Stimulated activated CD4-positive, alpha-beta T cell treated with anti-CD3 and anti-CD28 coated beads, Interleukin-15, amount 100 ng/mL, for 24 hours (primary cell): ENCODE measurements around the gene YBX2.

Source experiments
- DNase-seq: peaks from one replicate; pipeline ENCODE4 v3.0.0-alpha.2; 2020

The YBX2 gene

DNA sequence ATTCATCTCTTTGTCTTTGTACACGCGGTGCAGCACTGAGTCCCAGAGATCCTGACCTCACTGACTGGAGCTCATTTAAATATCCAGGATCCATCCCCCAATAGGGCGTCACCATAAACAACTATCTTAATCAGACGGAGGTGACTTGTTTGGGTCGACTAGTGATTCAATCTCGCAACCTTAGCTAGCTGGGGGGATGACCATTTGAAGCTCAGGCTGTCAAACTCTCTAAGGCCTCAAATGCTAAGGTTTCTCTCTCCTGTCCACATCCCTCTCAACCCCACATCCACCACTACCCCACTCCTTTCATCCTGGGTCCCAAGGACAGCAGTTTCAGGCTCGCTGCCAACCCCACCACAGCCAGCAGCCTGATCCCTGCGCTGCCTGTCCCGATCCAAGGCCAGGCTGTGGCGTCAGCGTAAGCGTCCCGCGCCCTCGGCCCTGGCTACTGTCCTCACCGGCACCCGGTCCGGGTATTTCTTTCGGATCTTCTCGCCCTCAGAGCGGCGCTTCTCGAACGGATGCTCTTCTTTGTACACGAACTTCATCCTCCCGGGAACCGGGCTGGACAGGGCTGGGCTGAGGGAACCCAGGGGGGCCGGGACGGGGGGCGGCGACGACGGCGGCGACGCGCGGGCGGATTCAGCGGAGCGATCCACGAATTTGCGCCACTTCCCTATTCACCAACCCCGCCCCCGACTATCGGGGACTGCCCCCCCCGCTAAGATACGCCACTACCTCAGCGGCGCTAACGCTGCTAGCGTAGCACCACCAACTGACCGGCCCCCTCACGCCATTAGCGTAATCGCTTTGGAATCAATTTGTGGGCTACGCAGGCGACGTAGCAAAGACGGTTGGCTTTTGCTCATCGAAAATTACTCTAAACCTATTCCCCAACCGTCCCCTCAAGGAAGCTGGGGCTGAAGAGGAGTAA is 52.4 kb downstream of the YBX2 start, which contains the start of gene GABARAP:
Gene GABARAP, minus strand, starts transcription at position 667 of the 934 bp plus-strand sequence. Its CDS starts 119 bp downstream, at position 548.
- DNase-seq = peak; percentile 93

DNA sequence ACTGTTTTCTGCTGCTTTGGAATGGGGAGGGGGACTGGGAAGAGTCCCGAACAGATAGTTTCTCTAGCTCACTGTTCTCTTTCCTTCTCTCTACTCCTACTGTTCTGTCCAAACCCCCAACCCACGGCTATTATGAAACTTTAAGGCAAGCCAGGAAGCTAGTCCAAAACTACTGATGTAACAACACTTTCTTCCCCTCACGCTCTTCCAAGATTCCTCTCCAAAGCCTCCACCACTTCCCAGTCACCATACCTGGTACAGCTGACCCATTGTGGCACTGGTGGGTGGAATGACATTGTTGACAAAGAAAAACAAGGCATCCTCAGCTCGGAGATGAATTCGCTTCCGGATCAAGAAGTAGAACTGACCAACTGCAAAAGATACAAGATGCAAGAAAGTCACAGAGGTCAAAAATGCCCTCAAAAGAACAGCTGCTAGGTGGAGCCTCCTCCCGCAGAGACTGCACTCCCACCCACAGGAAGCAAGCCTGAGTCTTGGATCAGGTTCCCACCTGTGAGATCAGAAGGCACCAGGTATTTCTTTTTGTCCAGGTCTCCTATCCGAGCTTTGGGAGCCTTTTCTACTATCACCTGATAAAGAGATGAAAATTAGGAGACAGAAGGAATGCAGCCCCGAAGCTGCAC is 53.2 kb downstream of the YBX2 start:
- DNase-seq = no peak

DNA sequence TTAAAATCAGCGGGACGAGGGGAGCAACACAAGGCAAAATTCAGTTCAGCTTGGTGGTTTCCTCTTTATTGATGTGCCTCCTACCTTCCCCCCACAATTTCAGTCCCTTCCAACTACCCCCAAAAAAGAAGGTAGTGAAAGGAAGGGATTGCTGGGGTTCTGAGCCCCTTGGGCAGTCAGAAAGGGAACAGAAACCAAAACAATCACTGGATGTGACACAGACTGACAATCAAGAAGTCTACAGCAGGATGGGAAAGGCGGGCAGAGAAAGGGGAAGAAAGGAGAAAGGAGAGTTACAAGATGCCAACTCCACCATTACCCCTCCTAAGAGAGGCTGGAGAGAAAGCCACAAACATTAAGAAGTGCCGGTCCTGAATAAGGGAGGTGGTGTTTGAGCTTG is 54.1 kb downstream of the YBX2 start:
- DNase-seq = no peak

DNA sequence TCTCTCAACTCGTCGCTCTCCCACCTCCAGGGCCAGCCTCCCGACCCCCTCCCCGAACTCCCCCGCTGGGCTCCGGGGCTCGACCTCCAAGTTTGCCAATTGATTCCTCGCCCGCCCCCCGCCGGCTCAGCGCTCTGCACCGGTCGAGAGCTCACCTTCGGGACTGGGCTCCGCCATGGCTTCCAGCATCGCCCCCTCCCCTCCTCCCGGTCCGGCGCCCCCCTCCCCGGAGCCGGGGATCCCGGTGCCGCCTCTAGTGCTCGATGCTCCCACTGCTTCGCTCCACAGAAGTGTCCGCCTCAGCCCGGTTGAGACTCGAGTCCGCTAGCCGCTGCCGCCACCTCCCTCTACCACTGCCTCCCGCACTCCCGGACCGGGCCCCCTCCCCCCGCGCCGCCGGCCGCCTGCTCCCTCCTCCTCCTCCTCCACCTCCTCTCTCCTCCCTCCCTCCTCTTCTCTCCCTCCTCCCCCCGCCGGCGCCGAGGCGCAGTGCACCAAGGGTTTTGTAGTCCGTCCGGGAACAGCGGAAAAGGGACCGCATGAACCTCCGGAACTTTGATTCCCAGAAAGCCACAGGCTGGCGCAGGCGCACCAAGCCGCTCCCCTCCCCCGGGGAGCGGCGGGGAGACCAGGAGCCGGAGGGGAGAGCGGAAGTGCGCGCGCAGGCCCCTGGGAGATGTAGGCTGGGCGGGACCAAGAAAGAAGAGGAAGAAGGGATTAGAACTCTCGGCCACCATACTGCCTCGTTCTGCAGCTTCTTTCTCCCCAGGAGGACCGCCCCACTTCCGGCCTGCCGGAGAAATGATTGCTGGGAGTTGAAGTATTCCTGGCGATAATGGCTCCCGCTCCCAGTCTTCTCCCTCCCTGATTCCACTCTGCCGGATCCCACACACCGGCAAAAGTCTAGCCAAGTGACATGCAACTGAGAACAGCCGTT is 55.1 kb downstream of the YBX2 start, which contains the start of gene PHF23:
Gene PHF23, minus strand, starts transcription at position 367 of the 937 bp plus-strand sequence. Its CDS starts 178 bp downstream, at position 189.
- peak; percentile 98 for DNase-seq

DNA sequence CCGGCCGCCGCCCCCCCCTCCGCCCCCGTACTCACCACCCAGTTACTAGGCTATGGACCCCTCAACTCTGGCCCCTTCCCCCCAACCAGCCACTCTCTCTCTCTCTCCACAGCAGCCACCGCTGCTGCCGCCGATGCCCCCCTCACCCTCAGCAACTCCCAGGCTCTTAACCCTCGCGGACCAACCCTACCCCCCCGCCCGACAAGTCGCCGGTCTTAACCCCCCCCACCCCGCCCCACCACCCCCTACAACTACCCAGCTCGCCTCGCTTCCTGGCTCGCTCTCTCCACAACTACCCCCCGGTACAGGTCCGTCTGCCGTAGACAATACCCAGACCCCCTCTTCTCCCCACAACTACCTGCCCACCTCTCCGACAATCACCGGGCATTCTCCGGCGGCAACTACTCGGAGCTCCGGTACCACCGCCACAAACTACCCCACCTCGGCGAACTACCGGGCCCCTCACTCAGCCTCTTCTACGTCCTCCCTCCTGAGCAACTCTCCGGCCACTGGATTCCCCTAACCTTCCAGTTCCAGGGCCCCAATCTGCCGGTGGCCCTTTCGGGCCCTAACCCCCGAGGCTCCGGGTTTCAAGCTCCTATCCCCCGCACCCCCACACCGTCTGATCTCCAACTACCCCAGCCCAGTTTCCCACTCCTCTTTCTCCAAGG is 55.9 kb downstream of the YBX2 start:
- DNase-seq = peak; percentile 32
